ENCODE data around the gene HEPACAM.

The HEPACAM gene

DNA sequence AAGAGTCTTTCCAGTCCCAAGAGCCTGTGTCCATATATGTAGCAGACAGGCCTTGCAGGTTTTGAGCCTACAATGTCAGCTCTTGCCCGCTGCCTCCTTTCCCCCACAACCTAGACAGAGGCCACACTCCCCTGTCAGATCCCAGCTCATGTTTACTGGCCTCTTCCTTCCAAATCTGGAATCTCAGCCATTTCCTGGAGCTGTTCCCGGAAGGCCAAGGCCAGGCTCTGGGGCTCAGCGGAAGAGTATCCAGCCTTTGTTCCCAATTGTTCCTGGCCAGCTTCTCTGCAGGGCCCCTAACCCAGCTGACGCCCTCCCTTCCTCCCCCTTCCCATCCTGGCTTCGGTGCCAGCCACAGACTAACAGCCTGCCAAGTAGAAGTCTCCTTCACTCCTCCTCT, 37.1 kb downstream of the HEPACAM start:
- no peak for DNase-seq

DNA sequence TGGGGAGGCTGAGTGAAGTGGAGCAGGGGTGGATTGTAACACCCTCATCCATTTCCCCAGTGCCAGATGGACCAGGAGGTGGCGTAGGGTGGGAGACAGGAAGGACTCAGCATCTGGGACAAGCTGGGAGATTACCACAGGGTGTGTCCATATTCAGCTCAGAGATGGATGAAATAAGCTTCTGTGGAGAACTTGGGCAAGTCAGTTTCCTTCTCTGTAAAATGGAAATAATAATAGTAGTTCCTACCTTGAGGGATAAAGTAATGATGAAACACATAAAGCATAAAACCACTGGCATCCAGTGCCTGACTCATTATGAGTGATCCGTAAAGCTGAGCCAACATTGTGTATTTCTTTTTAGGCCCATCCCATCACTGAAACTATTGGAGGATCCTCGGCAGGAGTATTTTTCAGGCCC, 37.6 kb downstream of the HEPACAM start:
- DNase-seq: no peak

DNA sequence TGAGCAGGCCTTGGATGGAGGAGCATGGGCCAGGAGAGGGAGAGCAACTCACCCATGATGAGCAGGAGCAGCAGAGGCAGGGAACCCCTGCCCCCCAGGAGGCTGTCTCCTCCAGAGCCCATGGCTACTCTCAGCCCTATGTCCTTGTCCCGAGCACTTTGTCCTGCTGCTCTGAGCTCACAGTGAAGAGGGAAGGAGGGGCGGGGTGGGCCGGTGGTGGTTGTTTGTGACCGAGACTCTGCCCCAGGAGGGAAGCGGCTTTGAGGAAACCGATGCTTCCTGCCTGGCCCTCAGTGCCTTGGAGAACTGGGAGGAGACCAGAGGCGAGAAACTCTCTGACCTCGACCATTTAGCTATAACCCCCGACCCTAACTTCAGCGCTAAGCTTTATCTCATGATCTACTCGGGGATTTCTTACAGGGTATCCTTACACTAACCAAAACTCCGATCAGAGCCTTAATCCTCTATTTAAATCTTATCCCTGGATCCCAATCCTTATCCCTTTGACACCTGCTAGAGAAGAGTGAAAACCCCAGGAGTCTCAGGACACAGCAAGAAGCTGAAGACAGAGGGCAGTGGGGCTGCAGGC, 38.1 kb downstream of the HEPACAM start, which contains the start of gene ROBO4:
TSS of gene ROBO4 (minus strand) at position 192 of the 589 bp plus-strand sequence. CDS start at position 122, 70 bp downstream.
- no peak for DNase-seq

DNA sequence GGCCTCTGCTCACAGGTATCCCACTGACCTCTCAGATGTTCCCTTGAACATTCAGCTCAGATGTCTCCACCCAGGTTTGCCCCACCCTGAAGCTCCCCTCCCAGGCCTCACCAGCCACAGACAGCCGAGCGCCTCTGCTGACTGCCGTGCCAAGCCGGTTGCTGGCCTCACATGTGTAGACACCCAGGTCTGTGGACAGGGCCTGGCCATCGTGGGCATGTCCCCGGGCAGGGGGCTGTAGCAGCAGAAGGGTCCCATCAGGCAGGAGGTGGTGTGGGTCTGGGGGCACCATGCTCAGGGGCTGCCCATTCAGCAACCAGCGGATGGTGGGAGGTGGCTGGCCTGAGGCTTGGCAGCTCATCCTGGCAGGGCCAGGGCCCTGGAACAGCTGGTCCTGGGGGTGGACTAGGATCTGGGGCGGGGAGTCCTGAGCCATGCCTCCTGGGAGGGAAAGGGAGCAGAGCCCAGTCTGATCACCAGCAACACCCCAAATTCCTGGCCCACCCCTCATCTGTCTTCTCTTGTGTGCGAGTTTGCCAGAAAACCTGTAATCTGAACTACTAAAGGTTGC, 38.9 kb downstream of the HEPACAM start:
- DNase-seq: no peak

DNA sequence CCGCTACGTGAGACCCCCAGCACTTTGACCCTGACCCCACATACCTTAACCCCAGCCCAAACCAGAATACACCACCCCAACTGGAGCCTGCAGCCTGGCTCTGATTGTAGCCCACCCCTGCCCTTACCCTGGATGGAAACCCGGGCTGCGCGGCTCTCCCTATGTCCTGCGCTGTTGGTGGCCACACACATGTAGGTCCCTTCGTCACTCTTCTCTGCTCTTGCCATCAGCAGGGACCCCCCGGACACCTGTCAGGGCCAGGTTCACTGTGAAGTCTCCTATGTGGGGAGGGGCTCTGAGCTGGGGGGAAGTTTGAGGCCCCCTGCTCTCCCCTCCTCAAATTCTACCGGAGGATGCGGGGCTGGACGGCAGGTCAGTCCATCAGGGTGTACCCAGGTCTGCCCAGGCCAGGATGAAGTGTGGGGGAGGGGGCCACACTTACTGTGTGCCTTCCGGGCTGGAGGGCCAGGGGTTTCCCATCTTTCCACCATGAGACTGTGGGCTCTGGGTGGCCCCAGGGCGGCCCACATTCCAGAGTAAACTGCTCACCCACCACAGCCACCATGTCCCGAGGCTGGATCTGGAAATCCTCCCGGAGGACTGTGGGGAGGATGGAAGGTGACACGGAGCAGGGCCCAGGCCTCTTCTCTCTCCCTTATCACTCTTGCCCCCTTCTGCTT, 39.6 kb downstream of the HEPACAM start:
- no peak for DNase-seq

DNA sequence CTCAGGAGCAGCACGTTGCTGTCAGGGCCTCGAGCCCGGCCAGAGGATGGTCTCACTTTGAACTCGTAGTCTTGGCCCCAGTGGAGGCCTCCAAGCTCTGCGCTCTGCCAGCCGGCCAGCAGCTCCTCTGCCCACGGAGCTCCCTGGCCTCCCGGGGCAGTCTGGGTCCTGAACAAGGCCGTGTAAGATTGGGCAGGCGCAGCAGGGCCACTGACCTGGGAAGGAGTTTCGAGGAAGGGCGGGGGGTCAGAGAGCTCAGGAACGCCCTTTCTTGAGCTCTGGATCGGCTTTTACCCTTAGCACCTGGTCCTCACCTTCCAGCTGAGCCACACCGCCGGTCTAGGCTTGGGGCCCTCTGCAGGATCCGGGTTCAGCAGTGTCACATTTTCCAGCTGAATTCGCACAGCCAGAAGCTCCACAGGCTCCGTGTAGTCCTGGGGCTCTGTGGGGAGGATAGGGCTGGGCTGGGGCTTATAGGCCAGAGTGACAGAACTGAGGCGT, 40.3 kb downstream of the HEPACAM start:
- DNase-seq: no peak

DNA sequence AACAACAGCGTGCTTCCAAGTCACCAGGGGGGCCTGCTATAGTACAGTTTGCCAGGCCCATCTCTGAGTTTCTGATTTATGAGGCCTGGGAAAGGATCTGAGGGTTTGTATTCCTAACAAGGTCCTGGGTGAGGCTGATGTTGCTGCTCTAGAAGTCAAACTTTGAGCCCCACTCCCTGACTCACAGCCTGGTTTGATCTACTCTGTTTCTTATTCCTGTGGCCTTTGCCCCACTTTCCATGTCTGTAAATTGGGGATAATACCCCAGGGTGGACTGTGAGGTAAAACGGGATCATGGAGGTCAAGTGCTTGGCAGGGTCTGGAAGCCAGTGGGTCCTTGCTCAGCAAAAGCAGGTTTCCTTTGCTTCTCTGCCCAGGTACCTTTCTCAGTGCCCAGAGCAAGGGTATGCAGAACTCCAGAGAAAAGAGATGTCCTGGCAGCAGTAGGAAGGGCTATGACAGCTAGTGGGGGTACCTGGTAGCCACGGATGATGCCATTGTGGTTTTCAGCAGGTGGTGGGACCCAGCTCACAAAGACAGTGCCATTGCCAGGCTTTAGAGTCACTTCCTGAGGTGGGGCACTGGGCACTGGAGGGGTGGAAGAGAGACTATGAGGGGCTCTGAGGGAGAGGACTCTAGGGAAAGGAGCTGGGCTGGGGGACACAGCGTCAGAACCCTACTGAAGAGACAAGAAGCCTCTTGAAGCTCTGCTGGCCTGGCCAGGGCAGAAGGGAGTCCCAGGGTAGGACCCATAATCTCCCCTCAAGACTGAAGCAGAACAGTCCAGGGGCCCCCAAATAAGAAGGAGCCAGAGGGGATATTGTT, 41.0 kb downstream of the HEPACAM start:
- no peak for DNase-seq

DNA sequence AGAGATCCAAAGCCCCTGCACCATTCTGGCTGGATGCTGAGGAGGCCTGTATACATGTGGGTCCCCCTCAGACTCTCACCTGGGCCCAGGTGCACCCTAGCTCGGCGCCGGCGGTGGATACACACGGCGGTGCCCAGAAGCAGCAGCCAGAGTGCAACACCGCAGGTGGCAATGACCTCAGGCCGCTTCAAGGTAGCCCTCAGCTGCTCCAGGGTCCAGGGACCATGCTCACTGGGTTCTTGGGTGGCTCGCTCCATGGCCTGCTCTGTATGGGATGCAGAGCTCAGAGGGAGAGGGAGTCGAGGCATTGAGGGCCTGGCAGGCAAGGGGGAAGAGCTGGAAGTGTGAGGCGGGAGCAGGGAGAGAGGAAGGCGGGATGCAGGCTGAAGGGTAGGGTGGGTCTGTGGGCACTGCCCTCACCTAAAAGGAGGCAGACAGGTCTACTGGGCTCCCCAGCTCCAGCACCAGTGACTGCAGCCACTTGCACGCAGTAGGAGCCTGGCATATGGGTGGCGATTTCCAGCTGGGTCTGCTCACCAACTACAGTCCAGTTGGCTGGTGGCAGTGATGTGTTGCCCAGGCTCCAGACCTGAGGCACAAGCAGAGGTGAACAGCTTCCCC, 42.0 kb downstream of the HEPACAM start:
- no peak for DNase-seq

DNA sequence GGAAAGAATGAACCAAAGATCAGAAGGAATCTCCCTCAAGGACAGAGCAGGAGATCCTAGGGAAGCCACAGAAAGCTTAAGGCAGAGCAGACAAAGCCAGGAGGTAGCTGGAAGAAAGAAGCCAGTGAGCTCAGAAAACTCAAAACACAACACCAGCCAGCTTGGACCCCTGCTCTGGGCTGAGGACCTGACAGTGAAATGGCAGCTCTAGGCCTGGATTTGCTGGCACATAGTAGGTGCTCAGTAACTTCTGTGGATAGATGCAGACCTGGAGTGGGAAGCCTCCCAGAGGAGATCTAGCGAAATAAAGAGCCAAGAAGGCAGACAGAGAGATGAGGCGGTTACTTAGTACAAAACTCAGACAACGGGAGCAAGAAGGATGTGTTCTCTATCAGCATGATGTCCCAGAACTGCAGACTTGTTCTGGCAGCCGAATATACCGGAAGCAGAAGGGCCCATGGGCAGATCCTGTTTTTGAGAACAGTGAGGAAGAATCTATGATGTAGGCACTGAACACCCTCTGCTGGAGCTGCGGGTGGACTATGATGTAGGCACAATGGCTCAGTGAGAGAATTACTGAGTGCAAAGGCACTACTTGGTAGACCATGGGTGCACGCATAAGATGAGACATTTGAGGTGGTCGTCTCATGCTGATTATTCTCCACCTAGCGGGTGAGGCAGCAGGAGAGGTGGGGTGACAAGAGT, 42.9 kb downstream of the HEPACAM start:
- DNase-seq: no peak

DNA sequence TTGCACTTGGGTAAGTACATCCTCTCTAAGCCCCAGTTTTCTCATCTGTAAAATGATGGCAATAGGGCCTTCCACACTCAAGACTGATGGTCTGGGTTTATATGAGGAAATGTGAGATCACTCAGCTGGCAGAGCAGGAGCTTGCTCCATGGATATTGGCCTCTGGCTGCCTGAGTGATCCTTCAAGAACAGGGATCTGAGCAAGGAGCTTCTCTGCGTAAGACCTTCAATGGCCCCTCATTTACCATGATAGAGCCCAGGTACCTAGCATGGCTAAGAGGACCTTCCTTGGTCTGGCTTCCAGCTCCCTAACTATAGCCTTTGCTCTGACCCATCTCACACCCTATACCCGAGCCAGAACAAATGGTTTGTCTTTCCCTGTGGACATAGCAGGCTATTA, 43.7 kb downstream of the HEPACAM start:
- no peak for DNase-seq

DNA sequence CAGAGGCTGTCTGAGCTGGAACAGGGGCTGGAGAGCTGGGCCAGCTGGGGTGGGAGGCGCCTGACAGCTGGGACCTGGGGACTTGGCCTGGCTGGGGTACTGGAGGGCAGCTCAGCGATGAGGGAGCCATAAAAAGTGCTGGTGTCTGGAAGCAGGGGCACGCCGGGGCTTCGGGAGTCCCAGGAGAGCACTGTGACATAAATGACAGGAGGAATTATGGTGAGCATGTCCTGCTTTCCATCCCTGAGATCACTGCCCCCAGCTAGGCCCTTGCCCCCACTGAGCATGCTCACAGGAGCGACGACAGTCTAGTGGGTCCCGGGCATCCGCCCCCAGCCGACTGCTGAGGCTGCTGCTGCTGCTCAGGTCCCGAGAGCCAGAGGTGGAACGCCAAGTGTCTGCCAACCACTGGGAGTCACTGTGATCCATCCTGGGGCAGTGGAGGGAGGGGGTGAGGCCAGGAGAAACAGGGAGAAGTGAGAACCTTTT, 44.4 kb downstream of the HEPACAM start:
- no peak for DNase-seq

DNA sequence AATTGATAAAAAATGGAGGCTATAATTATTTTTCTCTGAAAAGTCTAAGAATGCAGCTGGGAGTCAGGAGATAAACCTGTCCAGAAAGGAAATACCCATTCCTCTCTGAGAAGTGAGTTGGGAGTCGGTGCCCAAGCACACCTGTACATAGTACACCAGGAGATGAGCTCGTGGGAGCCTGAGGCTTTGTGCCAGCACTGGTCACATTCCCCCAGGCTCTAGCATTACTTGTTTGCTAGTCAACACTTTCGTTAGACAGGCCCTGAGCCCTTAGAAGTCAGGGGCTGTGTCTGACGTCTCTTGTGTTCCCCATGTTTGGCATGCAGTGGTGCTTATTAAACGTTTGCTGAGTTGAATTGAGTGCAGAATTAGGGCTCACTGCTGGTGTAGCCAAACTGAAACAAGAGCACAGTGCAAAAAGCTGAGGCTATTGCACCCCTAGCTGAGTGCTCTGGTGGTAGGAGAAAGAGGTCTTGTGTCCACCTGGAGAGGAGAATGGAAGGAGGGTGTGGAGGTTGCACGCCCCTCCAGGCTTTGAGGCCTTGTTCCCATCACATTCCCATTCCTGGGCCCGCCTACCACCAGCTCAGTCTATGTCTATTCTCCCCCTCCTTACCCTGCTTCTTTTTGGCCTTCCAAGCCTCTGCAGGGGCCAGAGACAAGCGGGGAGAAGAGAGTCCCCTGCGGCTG, 45.0 kb downstream of the HEPACAM start:
- DNase-seq: no peak

DNA sequence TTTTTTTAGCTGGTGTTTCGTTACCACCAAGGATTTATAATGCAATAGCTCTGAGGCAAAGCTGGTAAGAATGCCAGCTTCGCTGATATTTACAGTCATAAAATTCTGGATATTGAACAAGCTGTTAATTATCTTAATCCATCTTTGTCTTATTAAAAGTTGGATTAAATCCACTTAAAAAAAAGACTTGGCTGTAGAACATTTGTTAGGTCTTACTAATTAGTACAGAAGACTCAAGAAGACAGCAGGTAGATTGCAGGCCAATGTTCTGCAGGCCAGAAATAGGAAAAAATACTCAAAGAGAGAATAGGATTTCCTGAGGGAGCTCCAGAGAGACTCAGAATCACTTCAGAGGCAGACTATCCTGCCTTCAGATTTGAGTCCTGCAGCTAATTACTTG, 45.7 kb downstream of the HEPACAM start:
- DNase-seq: no peak

DNA sequence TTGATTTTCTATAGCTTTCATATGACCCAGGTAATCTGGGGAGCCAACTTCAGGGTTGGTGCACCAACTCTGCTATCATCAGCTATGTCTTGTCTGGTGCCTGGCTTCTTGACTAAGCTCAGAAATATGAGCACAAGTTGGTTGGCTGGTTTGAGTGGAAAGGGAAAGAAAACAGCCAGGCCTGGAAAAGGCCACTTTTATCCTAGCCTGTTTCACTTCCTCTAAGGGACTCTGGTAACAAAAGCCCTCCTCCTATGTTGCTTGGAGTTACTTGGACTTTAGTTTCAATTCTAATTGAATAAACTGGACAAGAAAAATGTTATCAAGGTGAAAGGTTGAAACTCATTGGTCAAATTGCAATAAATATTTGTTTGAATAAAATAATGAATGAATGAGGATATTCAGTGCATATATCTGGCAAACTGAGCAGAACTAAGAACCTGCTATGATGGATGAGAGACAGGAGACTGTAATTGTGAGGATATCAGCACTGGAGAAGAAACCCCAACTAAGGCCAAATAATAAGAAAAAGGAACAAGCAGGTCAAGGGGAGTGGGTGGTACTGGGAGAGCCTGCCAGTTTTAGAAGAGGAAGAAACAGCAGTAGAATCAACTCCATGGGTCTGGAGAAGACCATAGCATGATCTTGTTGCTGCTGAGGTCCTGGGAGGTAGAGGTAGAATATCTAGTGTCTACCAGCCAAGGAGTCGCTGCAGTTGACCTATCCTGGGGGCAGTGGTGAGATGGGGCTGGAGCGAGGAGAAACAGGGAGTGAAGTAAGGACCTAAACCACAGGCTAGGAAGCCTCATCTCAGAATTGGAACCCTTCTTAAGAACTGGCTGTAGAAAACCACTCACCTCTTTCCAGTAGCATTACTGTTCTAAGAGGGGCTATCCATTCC, 46.4 kb downstream of the HEPACAM start:
- no peak for DNase-seq

DNA sequence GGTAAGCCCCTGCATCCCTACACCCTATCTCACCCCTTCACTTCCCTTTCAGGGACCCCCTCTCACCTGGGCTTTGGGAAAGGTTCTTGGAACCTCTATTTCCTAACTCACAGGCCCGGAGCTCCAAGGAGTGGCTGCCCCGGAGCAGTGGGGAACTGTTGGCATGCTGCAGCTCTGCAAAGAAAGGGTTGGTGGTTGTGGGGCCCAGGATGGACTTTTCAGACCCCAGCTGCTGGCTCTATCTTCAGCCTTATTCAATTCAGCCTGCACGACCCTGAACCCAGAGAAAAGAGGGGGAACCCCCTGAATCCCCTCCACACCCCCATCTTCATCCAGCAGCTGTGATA, 48.2 kb downstream of the HEPACAM start:
- DNase-seq: no peak

DNA sequence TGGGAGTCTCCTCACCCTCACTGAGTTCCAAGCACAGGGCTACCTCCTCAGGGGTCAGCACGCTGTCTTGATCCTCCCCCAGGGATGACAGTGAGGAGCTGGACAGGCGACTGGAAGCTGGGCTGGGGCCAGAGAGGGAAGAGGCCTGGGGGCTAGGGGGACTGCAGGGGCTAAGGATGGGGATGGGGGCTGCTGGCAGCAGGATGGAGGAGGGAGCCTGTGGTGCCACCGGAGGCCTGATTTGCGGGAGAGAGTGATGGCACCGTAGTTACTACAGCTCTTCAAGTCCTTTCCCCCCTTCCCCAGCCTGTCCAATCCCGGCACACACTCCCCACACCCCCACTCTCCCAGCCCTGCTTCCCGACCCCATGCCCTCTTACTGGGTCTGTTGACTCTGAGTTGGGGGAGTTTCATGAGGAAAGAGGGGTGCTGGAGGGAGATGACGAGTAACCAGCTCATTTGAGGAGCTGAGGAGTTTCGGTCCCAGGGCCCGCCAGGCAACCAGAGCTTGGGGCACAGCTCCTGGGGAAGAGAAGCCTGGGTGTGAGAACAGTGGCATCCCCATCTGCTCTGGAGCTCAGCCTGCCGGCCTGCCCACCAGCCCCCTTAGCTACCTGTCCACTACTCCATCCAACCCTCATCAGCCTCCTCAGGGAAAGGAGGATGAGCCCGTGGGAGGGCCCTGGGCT, 48.7 kb downstream of the HEPACAM start:
- no peak for DNase-seq

DNA sequence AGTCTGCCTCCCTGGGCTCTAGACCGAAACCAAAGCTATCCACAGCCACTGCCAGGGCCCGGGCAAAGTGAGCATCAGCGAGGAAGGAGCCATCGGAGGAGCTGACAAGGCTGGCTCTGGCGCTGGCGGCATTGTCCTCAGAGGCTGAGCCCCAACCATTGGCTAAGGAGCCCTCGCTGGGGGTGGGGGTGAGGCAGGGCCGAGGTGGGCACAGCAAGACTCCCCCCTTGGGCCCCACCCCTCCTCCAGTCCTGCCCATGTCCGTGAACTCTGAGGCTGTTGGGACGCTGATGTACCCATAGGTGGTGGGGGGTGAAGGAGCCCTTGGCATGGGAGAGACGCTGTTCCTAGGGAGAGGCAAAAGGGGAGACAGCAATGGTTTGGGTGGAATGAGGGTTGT, 49.4 kb downstream of the HEPACAM start:
- DNase-seq: no peak

DNA sequence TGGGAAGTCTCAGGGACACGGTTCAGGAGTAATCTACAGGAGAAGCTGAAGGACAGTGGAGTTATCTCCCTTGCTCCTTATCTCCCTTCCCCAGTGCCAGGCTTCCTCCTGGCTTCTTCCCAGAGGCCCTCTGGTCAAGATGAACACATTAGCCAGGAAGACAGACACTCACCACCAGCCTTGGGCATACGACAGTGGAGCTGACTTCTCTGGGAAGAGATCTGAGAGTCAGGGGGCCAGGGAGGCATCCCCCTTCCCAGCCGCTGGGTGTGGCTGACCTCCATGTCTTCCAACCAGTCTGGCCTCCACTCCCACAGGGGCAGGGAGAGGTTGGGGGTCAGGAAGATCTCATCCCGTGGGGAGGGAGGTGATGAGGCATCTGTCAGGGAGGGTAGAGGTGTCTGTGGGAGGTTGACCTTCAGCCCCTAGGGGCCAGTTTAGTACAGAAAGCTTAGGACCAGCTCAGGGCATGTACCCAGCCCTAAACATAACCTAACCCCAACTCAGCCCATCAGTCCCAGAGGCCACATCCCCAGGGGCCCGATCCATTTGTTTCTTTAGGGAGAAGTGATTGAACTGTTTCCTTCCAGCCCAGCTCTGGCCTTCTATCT, 50.9 kb downstream of the HEPACAM start:
- DNase-seq: no peak

DNA sequence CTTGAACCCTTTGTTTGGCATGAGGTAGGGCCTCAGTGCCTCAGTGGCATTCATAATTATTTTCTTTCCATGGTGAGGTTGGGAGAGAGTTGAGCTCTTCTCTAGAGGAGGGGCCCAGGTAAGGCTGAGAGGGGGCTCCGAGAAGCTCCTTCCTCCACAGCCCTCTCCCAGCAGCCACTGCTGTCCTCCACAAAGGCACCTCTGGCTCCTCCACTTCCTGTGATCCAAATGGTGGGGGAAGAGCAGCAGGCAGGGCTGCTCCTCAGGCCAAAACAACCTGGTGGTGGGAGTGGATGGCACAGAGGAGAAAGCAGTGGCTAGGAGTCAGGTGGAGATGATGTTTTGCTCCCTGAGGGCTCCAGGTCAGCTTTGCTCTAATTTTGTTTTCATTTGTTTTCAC, 51.5 kb downstream of the HEPACAM start:
- DNase-seq: no peak
